GM21367 (cell line): ENCODE measurements around the gene SLC8A1.
A peak's percentile ranks its signal among the peaks of the same experiment; 100 is the strongest.

ENCODE experiments used
- ATAC-seq: cut with Tn5 transposase; IDR thresholded peaks from one replicate; pipeline ENCODE4 v1.9.1; 2021; ENCODE audit not compliant: unreplicated experiment

Gene SLC8A1

GRCh38 chr2:40248294-40248693 is 203.6 kb downstream of the SLC8A1 start:
- ATAC-seq, result no peak

DNA sequence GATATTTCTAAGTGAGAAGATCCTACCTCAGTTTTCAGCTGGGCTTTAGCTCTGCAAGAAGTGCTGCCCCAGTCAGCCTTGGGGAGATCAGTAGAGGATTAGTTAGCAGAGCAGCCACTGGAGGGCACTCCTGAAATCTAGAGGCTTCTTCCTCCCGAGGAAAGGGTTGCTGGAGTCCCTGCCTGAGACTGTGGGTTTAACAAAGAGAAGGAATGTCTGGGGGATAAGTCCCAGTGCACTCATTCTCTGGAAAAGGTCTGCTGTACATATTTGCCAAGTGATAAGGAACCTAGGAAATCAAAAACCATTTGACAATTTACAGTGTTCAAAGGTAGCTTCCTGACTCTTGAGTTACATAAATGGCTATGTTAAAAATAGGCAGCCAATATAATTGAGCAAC is 207.2 kb downstream of the SLC8A1 start:
- ATAC-seq, result peak; percentile 92

DNA sequence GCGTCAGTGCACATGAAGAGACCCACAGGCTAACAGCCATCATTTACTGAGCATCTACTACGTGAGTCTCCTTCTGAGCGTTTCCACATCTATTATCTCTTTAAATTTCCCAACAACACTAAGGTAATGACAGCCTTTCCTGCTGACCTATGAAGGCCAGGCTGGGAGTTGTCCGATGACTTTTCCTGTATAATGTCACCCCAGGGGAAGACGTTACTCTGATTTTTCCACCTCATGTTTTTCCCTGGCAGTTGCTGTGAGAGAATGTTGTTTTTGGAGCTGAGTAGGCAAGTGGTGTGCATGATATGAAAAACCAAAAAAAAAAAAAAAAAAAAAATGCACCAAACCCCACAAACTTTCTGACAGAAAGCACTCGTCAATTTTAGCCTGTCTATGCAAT is 207.6 kb downstream of the SLC8A1 start:
- no peak for ATAC-seq

DNA sequence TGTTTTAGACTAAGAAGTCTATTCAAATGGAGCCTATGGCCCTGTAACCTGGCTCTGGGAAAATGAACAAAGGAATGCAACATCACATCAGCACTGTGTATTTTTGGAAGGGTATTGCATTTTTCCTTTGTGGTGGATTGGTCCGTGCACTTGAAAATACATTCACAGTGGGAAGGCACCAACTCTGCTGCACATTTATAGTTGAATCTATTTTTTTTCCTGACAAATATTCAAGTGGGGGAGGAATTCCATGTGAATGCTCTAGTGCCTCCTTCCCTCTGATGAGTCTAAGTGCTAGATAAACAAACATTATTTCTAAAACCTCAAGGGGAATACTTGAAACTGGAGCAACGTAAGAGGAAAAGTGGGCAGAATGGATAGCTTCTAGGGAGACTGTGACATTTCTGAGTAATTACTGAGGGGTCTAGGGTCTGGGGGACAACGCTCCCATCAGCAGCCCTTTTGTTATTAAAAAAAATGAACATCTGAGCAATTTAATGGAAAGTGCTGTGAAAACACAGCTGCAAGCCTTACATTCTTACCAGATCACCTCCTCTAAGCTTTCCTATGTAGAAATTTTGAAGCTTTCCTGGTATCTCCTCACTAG is 208.2 kb downstream of the SLC8A1 start:
- no peak for ATAC-seq

DNA sequence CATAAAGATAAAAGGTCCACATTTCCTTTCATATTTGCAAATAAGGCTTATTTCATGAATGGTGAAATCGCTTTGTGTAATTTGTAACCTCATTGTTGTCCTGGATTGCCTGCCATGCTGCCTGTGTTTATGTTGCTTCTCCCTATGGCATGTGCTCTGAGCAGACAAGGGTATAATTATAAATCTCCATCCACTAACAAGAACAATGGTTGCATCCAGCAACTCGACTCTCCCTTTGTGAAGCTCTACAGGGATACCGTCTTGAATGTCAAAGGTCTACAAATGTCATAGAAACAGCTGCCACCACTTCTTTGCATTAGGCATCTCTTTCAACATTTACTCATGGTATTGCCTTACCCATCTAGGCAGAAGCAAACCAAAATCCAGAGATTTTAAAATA is 209.6 kb downstream of the SLC8A1 start:
- no peak for ATAC-seq

GRCh38 chr2:40240070-40240469 is 211.8 kb downstream of the SLC8A1 start:
- no peak for ATAC-seq

DNA sequence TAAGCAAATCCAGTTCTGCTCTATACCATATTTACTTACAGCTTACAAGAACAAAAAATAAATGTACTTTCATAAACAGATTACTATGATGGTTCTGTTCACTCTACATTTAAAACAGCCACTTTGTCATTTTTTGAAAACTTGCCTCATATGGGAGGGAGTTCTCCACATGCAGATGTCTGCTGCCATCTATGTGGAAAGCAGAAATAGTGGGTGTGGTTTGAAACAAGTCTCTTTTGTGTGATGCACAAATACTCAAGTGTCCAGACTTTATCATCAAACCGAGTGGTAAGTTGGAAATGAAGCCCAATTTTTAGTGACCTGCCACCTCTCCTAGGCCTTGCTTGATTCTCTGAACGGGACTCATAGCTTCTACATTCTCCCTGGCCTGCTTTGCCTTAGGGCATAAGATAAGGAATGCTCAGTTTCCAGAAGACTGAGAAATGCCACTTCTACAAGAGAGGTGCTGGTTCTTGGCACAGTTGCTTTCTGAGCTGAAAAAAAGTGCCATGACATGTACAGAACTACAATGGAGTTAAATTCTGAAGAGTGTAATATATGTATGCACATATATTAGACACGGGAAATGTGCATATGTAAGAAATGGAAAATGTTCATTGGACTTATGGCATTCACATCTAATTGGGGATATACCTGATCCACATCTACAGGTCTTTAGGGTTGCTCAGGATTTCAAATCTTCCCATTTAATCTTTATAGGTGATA is 221.0 kb downstream of the SLC8A1 start:
- ATAC-seq, result no peak

DNA sequence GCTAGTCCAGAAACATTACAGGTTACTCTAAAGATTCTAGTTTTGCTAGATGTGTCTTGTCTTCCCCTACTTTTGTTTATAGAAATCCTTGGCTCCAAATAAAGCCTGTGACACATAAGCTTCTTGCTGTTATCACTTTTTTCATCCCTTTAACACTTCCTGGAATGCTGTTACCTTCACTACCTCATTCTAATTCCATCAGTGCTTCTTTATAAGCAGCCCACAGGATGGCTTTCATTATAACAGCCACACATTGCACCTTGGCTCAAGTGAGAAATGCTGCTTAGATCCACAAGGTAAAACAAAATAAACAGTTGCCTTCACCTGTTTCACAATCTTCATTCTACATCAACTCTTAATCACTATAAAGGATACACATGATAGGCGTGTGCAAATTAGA is 221.7 kb downstream of the SLC8A1 start:
- no peak for ATAC-seq

- ATAC-seq, result no peak
Measured at GRCh38 chr2:40228310-40228709, 223.6 kb downstream of the SLC8A1 start.

GRCh38 chr2:40227210-40227609 is 224.7 kb downstream of the SLC8A1 start:
- ATAC-seq, result no peak

DNA sequence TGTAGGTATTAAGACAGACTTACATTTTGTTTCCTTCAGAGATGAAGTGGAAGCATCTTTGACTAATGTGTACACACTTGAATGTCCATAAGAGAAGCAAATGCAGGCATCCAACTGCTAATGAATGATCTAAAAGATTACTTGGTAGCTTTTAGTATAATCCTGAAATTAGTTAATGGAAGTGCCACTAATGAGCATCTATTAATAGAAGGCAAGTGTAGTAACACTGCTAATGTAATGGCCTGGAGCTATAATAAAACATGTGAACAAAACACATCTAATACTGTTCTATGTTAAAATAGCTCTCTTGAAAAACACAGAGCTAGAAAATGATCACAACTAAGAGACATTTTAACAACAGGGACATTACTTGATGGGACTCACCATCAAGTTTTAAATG is 225.3 kb downstream of the SLC8A1 start:
- ATAC-seq, result no peak

GRCh38 chr2:40225670-40226210 is 226.2 kb downstream of the SLC8A1 start:
- no peak for ATAC-seq

- no peak for ATAC-seq
Measured at GRCh38 chr2:40224318-40224717, 227.6 kb downstream of the SLC8A1 start.

- ATAC-seq, result no peak
Measured at GRCh38 chr2:40220177-40220925, 231.5 kb downstream of the SLC8A1 start.

- ATAC-seq, result no peak
Measured at GRCh38 chr2:40219141-40219540, 232.7 kb downstream of the SLC8A1 start.

DNA sequence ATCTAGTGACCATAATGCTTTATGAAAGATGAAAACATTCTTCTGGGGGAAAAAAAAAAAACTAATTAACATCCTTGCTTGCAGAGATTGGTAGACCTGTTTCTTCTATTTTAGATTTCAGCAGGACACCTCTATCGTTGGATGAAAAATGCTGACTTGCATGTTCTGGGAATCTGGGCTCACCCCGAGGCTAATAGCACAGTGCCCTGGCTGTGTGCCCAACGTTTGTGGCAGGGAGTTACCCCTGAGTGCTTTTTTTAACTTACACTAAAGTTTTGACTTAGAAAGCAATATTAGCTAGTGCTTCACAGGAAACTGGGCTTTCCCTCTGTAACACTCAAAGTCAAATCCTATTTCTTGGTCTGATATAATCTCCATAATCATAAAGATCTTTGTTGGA is 233.2 kb downstream of the SLC8A1 start:
- no peak for ATAC-seq

GRCh38 chr2:40213619-40214018 is 238.3 kb downstream of the SLC8A1 start:
- ATAC-seq, result no peak

- no peak for ATAC-seq
Measured at GRCh38 chr2:40213071-40213470, 238.8 kb downstream of the SLC8A1 start.

DNA sequence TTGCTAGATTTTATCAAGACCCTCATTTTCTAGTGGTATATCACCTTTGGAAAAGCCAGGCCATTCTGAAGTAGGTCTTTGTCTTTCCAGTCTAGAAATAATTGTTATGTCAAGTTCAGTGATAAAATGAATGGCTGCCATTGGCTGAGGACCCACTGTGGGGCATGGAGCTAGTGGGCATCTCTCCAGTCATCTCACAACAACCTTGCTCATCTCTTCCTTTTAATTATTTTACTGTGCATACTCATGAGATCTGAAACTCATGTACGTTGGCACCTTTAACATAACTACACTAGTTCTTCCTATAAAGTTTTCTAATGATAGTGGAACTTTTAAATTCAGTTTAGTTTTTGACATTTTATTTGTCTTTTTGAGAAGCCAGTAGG is 240.9 kb downstream of the SLC8A1 start:
- no peak for ATAC-seq

DNA sequence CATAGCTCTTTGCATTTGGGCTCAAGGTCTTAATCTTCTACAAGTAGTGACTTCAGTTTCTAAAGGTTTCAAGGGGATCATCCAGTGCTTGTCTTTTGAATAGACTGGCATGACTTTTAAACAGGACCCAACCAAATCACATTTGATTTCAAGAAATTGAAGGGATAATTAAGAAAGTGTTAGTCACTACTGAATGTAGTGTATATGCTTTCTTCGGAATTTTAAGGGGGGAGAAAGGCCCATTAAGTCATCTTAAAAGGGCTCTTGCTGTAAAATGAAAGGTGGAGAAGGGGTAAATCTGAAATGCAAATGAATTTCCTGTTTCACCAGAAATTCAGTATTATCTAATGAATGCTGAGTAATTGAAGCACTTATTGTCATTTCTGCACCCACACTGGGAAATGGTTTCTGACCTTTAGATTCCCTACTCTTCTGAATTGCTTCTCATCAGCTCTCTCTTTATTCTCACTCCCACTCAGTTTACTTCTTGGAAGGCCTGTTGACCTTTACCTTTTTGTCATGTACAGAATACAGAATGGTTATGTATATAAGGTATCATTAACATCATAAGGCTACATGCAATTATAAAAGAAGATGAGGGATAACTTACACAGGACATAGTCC is 241.4 kb downstream of the SLC8A1 start:
- ATAC-seq, result no peak

GRCh38 chr2:40209761-40210160 is 242.1 kb downstream of the SLC8A1 start:
- no peak for ATAC-seq

DNA sequence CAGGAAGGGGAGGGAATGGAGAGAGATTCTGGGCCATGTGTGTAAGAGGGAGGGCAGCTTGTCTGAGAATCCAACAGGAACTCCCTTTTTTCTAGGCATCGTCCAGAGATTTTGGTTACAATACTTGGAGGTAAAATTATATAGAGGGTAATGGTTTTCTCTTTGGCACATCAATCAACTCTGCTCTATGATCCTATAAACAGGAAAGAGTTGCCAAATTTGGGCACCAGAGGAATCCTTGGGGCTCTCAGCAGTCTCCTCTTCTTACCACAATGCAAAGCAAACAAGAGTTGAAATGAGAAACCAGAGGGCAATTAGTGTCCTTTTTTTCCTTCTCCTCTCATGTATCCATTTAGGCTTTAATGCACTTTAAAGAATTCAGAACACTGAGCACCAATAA is 243.4 kb downstream of the SLC8A1 start:
- no peak for ATAC-seq
